ENCODE data around the gene CD302.

The CD302 gene

DNA sequence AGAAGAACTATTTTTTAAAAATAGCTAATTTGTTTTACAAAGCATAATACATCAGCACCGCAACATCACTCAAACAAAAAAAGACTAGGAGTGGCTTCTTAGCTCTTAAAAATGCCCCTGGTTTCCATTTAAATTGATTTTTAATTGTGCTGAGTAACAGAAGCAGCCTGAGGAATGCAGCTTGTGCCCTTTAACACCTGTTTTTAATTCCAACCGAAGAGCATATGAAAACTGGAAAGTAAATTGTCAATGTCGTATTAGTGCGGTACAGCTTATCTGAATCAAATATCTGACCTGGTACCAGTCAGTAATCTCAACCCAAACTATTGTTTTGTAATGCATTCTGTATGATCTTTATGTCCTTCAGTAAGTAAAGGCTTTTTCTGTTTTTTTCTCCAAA is 13.2 kb upstream of the CD302 start:
- H3K27me3 ChIP-seq (ENCODE audit: low read depth, low read length) = no peaks in the 10 kb centered on the region
- H3K9me3 ChIP-seq (ENCODE audit: control insufficient read depth in 1 of 2, low read length in 2 of 2) = no peaks in the 10 kb centered on the region
- H3K36me3 ChIP-seq (ENCODE audit: control insufficient read depth in 1 of 2, insufficient read depth in 2 of 2, low read length in 2 of 2) = no peaks in the 10 kb centered on the region
- H3K27ac ChIP-seq (ENCODE audit: low read length) = no peak overlapping the region
- H3K4me3 ChIP-seq (ENCODE audit: low read depth in 1 of 2, low read length in 2 of 2) = no peak overlapping the region
- no peaks in the 10 kb centered on the region for H3K4me1 ChIP-seq (ENCODE audit: control insufficient read depth in 1 of 2, insufficient read depth in 2 of 2, low read length in 2 of 2)

DNA sequence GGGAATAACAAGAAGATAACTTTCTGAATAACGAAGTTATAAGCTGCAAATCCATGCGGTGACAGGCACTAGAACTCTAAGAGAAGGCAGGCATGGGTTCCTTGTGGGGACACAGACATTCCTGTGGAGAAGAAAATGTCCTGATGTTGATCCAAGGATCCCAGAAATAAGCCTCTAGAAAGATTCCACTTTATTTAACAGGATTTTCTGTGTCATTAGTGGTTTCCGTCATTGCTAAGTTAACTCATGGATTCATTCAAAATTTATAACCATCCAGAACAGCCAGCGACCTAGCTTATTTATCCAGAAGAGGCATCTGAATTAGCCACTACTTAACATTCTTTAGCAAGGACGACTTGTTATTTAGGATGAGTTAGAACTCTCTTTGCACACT is 10.0 kb upstream of the CD302 start:
- no peaks in the 10 kb centered on the region for H3K27me3 ChIP-seq (ENCODE audit: low read depth, low read length)
- no peak overlapping the region for H3K4me3 ChIP-seq (ENCODE audit: low read depth in 1 of 2, low read length in 2 of 2)
- no peaks in the 10 kb centered on the region for H3K9me3 ChIP-seq (ENCODE audit: control insufficient read depth in 1 of 2, low read length in 2 of 2)
- H3K4me1 ChIP-seq (ENCODE audit: control insufficient read depth in 1 of 2, insufficient read depth in 2 of 2, low read length in 2 of 2) = no peaks in the 10 kb centered on the region
- H3K27ac ChIP-seq (ENCODE audit: low read length) = no peak overlapping the region
- H3K36me3 ChIP-seq (ENCODE audit: control insufficient read depth in 1 of 2, insufficient read depth in 2 of 2, low read length in 2 of 2) = no peaks in the 10 kb centered on the region

DNA sequence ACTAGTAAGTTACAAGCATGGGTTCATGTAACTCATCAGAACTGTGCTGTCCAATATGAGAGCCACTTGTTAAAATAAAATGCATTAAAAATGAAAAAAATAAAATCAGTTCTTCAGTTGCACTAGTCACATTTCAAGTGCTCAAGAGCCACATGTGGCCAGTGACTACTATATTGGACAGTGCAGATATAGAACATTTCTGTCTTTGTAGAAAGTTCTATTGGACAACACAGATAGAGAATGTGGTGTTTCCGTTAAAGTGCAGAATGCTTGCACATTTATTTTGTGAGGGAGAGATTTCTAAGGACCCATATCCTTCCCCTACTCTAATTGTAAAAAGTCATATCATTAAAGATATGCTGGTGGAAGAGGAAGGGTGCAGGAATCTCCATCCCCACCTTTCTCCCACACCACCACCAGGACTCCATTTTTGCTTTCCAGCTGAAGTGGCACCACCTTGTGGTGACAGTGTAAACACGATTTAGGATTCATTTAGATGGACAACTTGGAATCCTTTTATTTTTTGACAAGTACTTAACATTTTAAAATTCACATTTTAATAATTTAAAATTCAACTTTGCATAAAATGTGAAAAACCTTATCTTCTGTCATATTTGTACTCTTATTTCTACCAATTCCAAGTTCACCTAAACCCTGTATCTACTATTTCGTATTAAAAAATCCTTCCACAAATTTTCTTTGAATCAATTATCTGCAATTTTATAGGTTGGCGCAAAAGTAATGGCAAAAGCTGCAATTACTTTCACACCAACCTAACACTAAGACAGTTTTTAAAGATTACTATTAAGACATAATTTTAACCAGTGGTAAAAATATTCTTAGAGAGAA is 9.4 kb upstream of the CD302 start:
- Histone ChIP-seq H3K9me3 (ENCODE audit: control insufficient read depth in 1 of 2, low read length in 2 of 2) (no peaks in the 10 kb centered on the region), H3K4me3 (ENCODE audit: low read depth in 1 of 2, low read length in 2 of 2) (no peak overlapping the region), H3K36me3 (ENCODE audit: control insufficient read depth in 1 of 2, insufficient read depth in 2 of 2, low read length in 2 of 2) (no peaks in the 10 kb centered on the region), H3K4me1 (ENCODE audit: control insufficient read depth in 1 of 2, insufficient read depth in 2 of 2, low read length in 2 of 2) (no peaks in the 10 kb centered on the region), H3K27me3 (ENCODE audit: low read depth, low read length) (no peaks in the 10 kb centered on the region), H3K27ac (ENCODE audit: low read length) (no peak overlapping the region)

DNA sequence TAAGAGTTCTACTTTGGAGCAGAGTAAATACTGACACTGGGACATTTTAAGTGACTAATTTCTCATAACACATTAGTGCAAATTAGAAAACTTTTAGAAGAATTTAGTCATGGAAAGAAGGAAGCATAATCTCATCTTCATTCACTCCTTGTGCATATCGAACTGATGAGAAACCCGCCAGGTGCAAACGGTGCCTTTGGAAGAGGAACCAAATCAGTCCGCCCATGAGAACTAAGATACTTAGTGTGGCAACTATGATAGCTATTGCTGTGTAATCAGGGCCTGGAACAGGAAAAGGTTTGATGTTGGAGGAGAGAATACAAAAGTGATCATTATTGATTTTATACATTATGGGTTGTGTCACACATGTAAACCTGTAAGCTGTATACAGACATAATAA is 6.9 kb upstream of the CD302 start:
- no peak overlapping the region for H3K4me3 ChIP-seq (ENCODE audit: low read depth in 1 of 2, low read length in 2 of 2)
- H3K36me3 ChIP-seq (ENCODE audit: control insufficient read depth in 1 of 2, insufficient read depth in 2 of 2, low read length in 2 of 2) = no peaks in the 10 kb centered on the region
- H3K27ac ChIP-seq (ENCODE audit: low read length) = no peak overlapping the region
- H3K9me3 ChIP-seq (ENCODE audit: control insufficient read depth in 1 of 2, low read length in 2 of 2) = no peaks in the 10 kb centered on the region
- H3K4me1 ChIP-seq (ENCODE audit: control insufficient read depth in 1 of 2, insufficient read depth in 2 of 2, low read length in 2 of 2) = no peaks in the 10 kb centered on the region
- no peaks in the 10 kb centered on the region for H3K27me3 ChIP-seq (ENCODE audit: low read depth, low read length)

DNA sequence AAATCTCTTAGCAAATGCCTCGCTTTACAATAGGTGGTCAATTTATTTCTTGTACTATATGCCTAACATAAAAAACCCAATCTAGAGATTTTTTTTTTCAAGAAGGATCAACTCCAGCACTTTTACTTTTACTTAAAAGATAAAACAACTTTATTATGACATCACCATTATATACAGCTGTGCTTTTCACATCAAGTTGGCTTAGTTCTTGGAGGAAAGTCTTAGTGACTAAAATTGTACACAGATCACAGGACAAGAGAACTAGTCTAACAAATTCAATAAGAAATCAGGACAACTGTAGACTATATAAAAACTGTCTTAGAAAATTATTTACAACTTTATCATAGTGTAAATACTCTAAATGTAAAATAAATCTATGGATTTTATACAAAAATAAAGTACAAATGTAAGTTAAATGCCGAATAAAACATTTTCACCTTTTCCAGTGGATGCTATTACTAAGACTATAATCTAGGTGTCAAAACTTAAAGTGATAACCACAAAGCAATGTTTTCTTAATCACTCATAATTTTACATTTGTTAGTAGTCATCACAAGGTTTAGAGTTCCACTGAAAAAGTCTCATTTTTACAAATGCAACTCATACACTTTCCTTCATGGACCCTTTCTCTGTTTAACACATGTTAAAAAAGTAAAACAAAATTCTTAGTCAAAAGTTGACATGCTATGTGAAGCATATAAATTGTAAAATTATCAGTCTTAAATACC is 5.4 kb upstream of the CD302 start:
- Histone ChIP-seq H3K36me3 (ENCODE audit: control insufficient read depth in 1 of 2, insufficient read depth in 2 of 2, low read length in 2 of 2) (no peaks in the 10 kb centered on the region), H3K9me3 (ENCODE audit: control insufficient read depth in 1 of 2, low read length in 2 of 2) (no peaks in the 10 kb centered on the region), H3K27me3 (ENCODE audit: low read depth, low read length) (no peaks in the 10 kb centered on the region), H3K27ac (ENCODE audit: low read length) (no peak overlapping the region), H3K4me3 (ENCODE audit: low read depth in 1 of 2, low read length in 2 of 2) (no peak overlapping the region), H3K4me1 (ENCODE audit: control insufficient read depth in 1 of 2, insufficient read depth in 2 of 2, low read length in 2 of 2) (no peaks in the 10 kb centered on the region)

DNA sequence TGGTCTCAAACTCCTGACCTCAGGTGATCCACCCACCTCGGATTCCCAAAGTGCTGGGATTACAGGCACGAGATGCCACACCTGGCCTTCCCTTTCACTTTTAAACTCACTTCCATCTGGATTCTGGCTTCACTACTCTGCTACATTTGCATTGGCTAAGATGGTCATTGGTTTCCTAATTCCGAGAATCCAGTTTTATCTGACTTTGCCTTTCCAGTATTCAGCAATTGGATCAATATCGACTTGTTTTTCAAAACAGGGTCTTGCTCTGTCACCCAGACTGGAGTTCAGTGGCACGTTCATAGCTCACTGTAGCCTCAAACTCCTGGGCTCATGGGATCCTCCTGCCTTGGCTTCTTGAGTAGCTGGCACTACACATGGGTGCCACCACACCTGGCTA is 4.7 kb upstream of the CD302 start:
- Histone ChIP-seq H3K9me3 (ENCODE audit: control insufficient read depth in 1 of 2, low read length in 2 of 2) (no peaks in the 10 kb centered on the region), H3K27me3 (ENCODE audit: low read depth, low read length) (no peaks in the 10 kb centered on the region), H3K4me1 (ENCODE audit: control insufficient read depth in 1 of 2, insufficient read depth in 2 of 2, low read length in 2 of 2) (no peaks in the 10 kb centered on the region), H3K36me3 (ENCODE audit: control insufficient read depth in 1 of 2, insufficient read depth in 2 of 2, low read length in 2 of 2) (no peaks in the 10 kb centered on the region), H3K27ac (ENCODE audit: low read length) (no peak overlapping the region), H3K4me3 (ENCODE audit: low read depth in 1 of 2, low read length in 2 of 2) (no peak overlapping the region)

DNA sequence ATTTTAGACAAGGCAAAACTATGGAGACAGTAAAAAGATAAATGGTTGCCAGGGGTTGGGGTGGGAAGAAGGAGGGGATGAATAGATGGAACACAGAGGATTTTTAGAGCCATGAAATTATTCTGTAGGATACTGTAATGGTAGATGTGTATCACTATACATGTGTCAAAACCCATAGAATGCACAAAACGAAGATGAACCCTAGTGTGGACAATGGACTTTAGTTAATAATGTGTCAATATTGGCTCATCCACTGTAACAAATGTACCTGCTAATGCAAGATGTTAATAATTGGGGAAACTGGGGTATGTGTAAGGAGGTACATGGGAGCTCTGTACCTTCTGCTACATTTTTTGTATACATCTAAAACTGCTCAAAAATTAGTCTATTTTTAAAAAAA is 1.8 kb upstream of the CD302 start:
- H3K4me1 ChIP-seq (ENCODE audit: control insufficient read depth in 1 of 2, insufficient read depth in 2 of 2, low read length in 2 of 2) = peaks cover 6 to 10% of the 10 kb centered on the region in 2 donors

DNA sequence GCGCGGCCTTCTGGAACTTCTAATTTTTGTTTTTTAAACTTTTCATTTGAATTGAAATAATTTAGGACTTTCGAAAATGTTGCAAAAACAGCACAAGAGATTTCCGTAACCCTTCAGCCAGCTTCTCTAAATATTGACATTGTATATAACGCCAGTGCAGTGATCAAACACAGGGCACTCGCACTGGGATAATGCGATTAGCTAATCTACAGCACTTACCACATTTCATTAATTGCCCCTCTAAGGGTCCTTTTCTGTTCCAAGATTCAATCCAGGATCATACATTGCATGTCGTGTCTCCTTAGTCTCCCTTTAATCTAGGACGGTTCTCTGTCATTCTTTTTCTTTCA is 343 bp upstream of the CD302 start:
- peak overlapping the region; percentile 2 for H3K27ac ChIP-seq (ENCODE audit: low read length)
- H3K27me3 ChIP-seq (ENCODE audit: low read depth, low read length) = no peaks in the 10 kb centered on the region
- no peaks in the 10 kb centered on the region for H3K9me3 ChIP-seq (ENCODE audit: control insufficient read depth in 1 of 2, low read length in 2 of 2)
- H3K4me3 ChIP-seq (ENCODE audit: low read depth in 1 of 2, low read length in 2 of 2) = peak overlapping the region; percentile 72 to 95
- peaks cover 6 to 10% of the 10 kb centered on the region in 2 donors for H3K4me1 ChIP-seq (ENCODE audit: control insufficient read depth in 1 of 2, insufficient read depth in 2 of 2, low read length in 2 of 2)
- H3K36me3 ChIP-seq (ENCODE audit: control insufficient read depth in 1 of 2, insufficient read depth in 2 of 2, low read length in 2 of 2) = no peaks in the 10 kb centered on the region

More for the DNA sequence above, 1.8 kb upstream of the CD302 start:
- Histone ChIP-seq H3K27me3 (ENCODE audit: low read depth, low read length) (no peaks in the 10 kb centered on the region), H3K9me3 (ENCODE audit: control insufficient read depth in 1 of 2, low read length in 2 of 2) (no peaks in the 10 kb centered on the region), H3K27ac (ENCODE audit: low read length) (no peak overlapping the region), H3K36me3 (ENCODE audit: control insufficient read depth in 1 of 2, insufficient read depth in 2 of 2, low read length in 2 of 2) (no peaks in the 10 kb centered on the region), H3K4me3 (ENCODE audit: low read depth in 1 of 2, low read length in 2 of 2) (no peak overlapping the region)

DNA sequence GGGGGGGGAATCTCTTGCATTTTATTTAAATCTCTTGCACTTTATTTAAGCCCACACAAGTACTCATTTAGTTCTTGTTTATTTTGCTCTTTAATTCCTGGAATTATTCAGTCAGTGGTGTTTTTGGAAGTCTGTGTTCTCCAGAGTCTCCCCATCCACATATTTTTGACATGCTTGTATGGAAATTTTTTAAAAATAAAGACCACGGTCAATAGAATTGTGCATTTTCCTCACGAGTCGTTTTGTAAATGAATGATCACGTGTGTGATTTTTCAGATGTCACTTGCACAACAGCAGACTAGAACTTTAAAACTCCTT is 824 bp downstream of the CD302 start:
- H3K27me3 ChIP-seq (ENCODE audit: low read depth, low read length) = no peaks in the 10 kb centered on the region
- H3K27ac ChIP-seq (ENCODE audit: low read length) = peak overlapping the region; percentile 82
- H3K4me3 ChIP-seq (ENCODE audit: low read depth in 1 of 2, low read length in 2 of 2) = peak overlapping the region; percentile 72 to 95
- H3K4me1 ChIP-seq (ENCODE audit: control insufficient read depth in 1 of 2, insufficient read depth in 2 of 2, low read length in 2 of 2) = peaks cover 6 to 10% of the 10 kb centered on the region in 2 donors
- H3K9me3 ChIP-seq (ENCODE audit: control insufficient read depth in 1 of 2, low read length in 2 of 2) = no peaks in the 10 kb centered on the region
- no peaks in the 10 kb centered on the region for H3K36me3 ChIP-seq (ENCODE audit: control insufficient read depth in 1 of 2, insufficient read depth in 2 of 2, low read length in 2 of 2)

DNA sequence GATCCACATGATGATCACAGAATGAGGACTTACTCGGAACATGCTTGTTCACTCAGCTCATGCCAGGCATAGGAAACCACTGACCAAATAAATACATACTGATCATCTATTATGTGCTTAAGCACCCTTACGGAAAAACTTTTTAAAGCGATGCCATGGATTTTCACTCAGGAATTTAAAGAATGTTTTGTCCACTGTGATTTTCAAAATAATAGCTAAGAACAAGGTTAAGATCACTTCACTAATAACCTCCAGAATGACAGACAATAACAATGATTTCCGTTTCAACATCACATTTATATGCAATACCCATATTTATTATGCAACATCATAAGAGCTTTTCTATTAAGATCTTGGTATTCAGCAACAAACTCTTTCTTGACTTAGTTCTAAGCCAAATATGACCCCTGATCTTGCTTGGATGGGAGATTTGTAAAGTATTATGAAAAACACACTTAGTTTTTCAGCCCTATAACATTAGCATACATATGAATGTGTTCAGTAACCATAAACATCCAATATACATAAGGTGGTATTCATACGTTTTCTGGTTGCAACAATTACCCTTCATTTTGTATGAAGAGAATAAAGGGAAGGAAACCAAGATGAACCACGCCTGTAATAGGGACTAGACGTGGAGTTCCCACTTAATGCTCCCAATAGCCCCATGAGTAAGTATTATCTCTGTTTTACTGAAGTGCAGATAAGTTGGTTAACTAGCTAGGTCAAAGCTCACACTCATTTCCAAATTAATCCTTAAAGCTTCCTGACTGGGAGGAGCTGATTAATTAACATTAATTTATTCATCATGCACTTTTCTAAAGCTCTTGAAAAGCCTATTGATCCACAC is 1.9 kb downstream of the CD302 start:
- H3K9me3 ChIP-seq (ENCODE audit: control insufficient read depth in 1 of 2, low read length in 2 of 2) = no peaks in the 10 kb centered on the region
- peak overlapping the region; percentile 19 for H3K27ac ChIP-seq (ENCODE audit: low read length)
- no peaks in the 10 kb centered on the region for H3K27me3 ChIP-seq (ENCODE audit: low read depth, low read length)
- H3K36me3 ChIP-seq (ENCODE audit: control insufficient read depth in 1 of 2, insufficient read depth in 2 of 2, low read length in 2 of 2) = no peaks in the 10 kb centered on the region
- H3K4me3 ChIP-seq (ENCODE audit: low read depth in 1 of 2, low read length in 2 of 2) = peak overlapping the region; percentile 72 to 95
- H3K4me1 ChIP-seq (ENCODE audit: control insufficient read depth in 1 of 2, insufficient read depth in 2 of 2, low read length in 2 of 2) = peaks cover 6 to 10% of the 10 kb centered on the region in 2 donors

DNA sequence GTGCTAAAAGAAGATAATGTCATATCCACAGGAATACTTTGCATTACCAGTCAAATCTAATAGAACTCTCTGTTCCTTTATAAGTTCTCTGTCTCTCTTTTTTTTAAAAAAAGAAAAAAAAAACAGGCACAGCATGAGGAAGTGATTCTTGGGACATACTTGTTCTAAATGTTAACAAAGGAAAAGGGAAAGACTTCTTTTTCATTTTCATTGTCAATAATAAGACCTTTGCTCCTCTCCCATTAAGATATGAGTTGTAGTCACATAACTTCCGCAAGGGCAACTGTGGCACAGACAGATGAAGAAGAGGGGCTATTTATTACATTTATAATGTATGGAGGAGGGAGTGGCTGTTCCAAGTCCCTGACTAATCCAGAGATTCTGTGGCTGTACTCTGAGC is 4.7 kb downstream of the CD302 start:
- Histone ChIP-seq H3K4me3 (ENCODE audit: low read depth in 1 of 2, low read length in 2 of 2) (no peak overlapping the region), H3K4me1 (ENCODE audit: control insufficient read depth in 1 of 2, insufficient read depth in 2 of 2, low read length in 2 of 2) (peaks cover 6 to 10% of the 10 kb centered on the region in 2 donors), H3K27ac (ENCODE audit: low read length) (peak overlapping the region; percentile 45), H3K36me3 (ENCODE audit: control insufficient read depth in 1 of 2, insufficient read depth in 2 of 2, low read length in 2 of 2) (no peaks in the 10 kb centered on the region), H3K9me3 (ENCODE audit: control insufficient read depth in 1 of 2, low read length in 2 of 2) (no peaks in the 10 kb centered on the region), H3K27me3 (ENCODE audit: low read depth, low read length) (no peaks in the 10 kb centered on the region)
